Measurements from ENCODE around the gene ATG4D.

The ATG4D gene

GRCh38 chr19:10510301-10510802 lies 33.4 kb upstream of the ATG4D start:
- no peak overlapping the region for H3K4me3 ChIP-seq (ENCODE audit: low read length)
- H3K9ac ChIP-seq (ENCODE audit: low read depth, low read length): no peak overlapping the region
- H3K9me3 ChIP-seq (replicated peaks; ENCODE audit: low read length): no peaks in the 10 kb centered on the region
- H3K36me3 ChIP-seq (ENCODE audit: insufficient read depth, low read length): no peaks in the 10 kb centered on the region
- no peaks in the 10 kb centered on the region for H3K4me1 ChIP-seq (ENCODE audit: control insufficient read depth, insufficient read depth, low read length)
- H3K4me2 ChIP-seq (ENCODE audit: low read length): no peak overlapping the region
- peaks cover 37% of the 10 kb centered on the region for H3K27me3 ChIP-seq (ENCODE audit: control insufficient read depth, insufficient read depth, low read length)

- Histone ChIP-seq H3K4me1 (ENCODE audit: control insufficient read depth, insufficient read depth, low read length) (peaks cover 14% of the 10 kb centered on the region), H3K9ac (ENCODE audit: low read depth, low read length) (no peak overlapping the region), H3K9me3 (replicated peaks; ENCODE audit: low read length) (no peaks in the 10 kb centered on the region), H3K27me3 (ENCODE audit: control insufficient read depth, insufficient read depth, low read length) (peaks cover 48% of the 10 kb centered on the region), H3K4me3 (ENCODE audit: low read length) (no peak overlapping the region), H3K36me3 (ENCODE audit: insufficient read depth, low read length) (no peaks in the 10 kb centered on the region), H3K4me2 (ENCODE audit: low read length) (no peak overlapping the region)
Observed at GRCh38 chr19:10513223-10513622, 30.5 kb upstream of the ATG4D start.

GRCh38 chr19:10514211-10515145 lies 29.2 kb upstream of the ATG4D start:
- Histone ChIP-seq H3K36me3 (ENCODE audit: insufficient read depth, low read length) (no peaks in the 10 kb centered on the region), H3K4me2 (ENCODE audit: low read length) (no peak overlapping the region), H3K9me3 (replicated peaks; ENCODE audit: low read length) (no peaks in the 10 kb centered on the region), H3K27me3 (ENCODE audit: control insufficient read depth, insufficient read depth, low read length) (peaks cover 59% of the 10 kb centered on the region), H3K4me3 (ENCODE audit: low read length) (no peak overlapping the region), H3K4me1 (ENCODE audit: control insufficient read depth, insufficient read depth, low read length) (peaks cover 19% of the 10 kb centered on the region), H3K9ac (ENCODE audit: low read depth, low read length) (no peak overlapping the region)

- peaks cover 55% of the 10 kb centered on the region for H3K27me3 ChIP-seq (ENCODE audit: control insufficient read depth, insufficient read depth, low read length)
- no peak overlapping the region for H3K4me3 ChIP-seq (ENCODE audit: low read length)
- H3K4me1 ChIP-seq (ENCODE audit: control insufficient read depth, insufficient read depth, low read length): peaks cover 19% of the 10 kb centered on the region
Observed at GRCh38 chr19:10516064-10516385, 27.7 kb upstream of the ATG4D start.

GRCh38 chr19:10516671-10517286 lies 26.9 kb upstream of the ATG4D start:
- Histone ChIP-seq H3K27me3 (ENCODE audit: control insufficient read depth, insufficient read depth, low read length) (peaks cover 57% of the 10 kb centered on the region), H3K9ac (ENCODE audit: low read depth, low read length) (no peak overlapping the region), H3K4me3 (ENCODE audit: low read length) (peak overlapping the region; percentile 59)

More at GRCh38 chr19:10516064-10516385, 27.7 kb upstream of the ATG4D start:
- Histone ChIP-seq H3K9ac (ENCODE audit: low read depth, low read length) (no peak overlapping the region), H3K4me2 (ENCODE audit: low read length) (no peak overlapping the region), H3K36me3 (ENCODE audit: insufficient read depth, low read length) (no peaks in the 10 kb centered on the region), H3K9me3 (replicated peaks; ENCODE audit: low read length) (no peaks in the 10 kb centered on the region)

GRCh38 chr19:10517361-10517759 lies 26.3 kb upstream of the ATG4D start, which contains the start of gene S1PR5:
TSS of gene S1PR5 (minus strand) at chr19:10517447. CDS start at chr19:10515011, 2,436 bp downstream.
- Histone ChIP-seq H3K9ac (ENCODE audit: low read depth, low read length) (no peak within 1 kb of the TSS), H3K36me3 (ENCODE audit: insufficient read depth, low read length) (no peaks in the 10 kb centered on the region), H3K4me2 (ENCODE audit: low read length) (peak within 1 kb of the TSS; percentile 72), H3K27me3 (ENCODE audit: control insufficient read depth, insufficient read depth, low read length) (peaks cover 57% of the 10 kb centered on the region), H3K4me1 (ENCODE audit: control insufficient read depth, insufficient read depth, low read length) (peaks cover 19% of the 10 kb centered on the region), H3K4me3 (ENCODE audit: low read length) (peak within 1 kb of the TSS; percentile 59), H3K9me3 (replicated peaks; ENCODE audit: low read length) (no peaks in the 10 kb centered on the region)

More at GRCh38 chr19:10516671-10517286, 26.9 kb upstream of the ATG4D start:
- Histone ChIP-seq H3K36me3 (ENCODE audit: insufficient read depth, low read length) (no peaks in the 10 kb centered on the region), H3K4me1 (ENCODE audit: control insufficient read depth, insufficient read depth, low read length) (peaks cover 19% of the 10 kb centered on the region), H3K9me3 (replicated peaks; ENCODE audit: low read length) (no peaks in the 10 kb centered on the region), H3K4me2 (ENCODE audit: low read length) (peak overlapping the region; percentile 72)

- H3K4me3 ChIP-seq (ENCODE audit: low read length): peak overlapping the region; percentile 59
- peaks cover 55% of the 10 kb centered on the region for H3K27me3 ChIP-seq (ENCODE audit: control insufficient read depth, insufficient read depth, low read length)
Observed at GRCh38 chr19:10517760-10518443, 25.8 kb upstream of the ATG4D start.

GRCh38 chr19:10518444-10519361 lies 25.0 kb upstream of the ATG4D start:
- H3K36me3 ChIP-seq (ENCODE audit: insufficient read depth, low read length): no peaks in the 10 kb centered on the region
- H3K27me3 ChIP-seq (ENCODE audit: control insufficient read depth, insufficient read depth, low read length): peaks cover 52% of the 10 kb centered on the region
- H3K4me2 ChIP-seq (ENCODE audit: low read length): peak overlapping the region; percentile 72
- no peaks in the 10 kb centered on the region for H3K9me3 ChIP-seq (replicated peaks; ENCODE audit: low read length)
- no peak overlapping the region for H3K9ac ChIP-seq (ENCODE audit: low read depth, low read length)
- peaks cover 19% of the 10 kb centered on the region for H3K4me1 ChIP-seq (ENCODE audit: control insufficient read depth, insufficient read depth, low read length)
- no peak overlapping the region for H3K4me3 ChIP-seq (ENCODE audit: low read length)

More at GRCh38 chr19:10517760-10518443, 25.8 kb upstream of the ATG4D start:
- no peaks in the 10 kb centered on the region for H3K36me3 ChIP-seq (ENCODE audit: insufficient read depth, low read length)
- peak overlapping the region; percentile 72 for H3K4me2 ChIP-seq (ENCODE audit: low read length)
- no peak overlapping the region for H3K9ac ChIP-seq (ENCODE audit: low read depth, low read length)
- peaks cover 19% of the 10 kb centered on the region for H3K4me1 ChIP-seq (ENCODE audit: control insufficient read depth, insufficient read depth, low read length)
- no peaks in the 10 kb centered on the region for H3K9me3 ChIP-seq (replicated peaks; ENCODE audit: low read length)

- peaks cover 19% of the 10 kb centered on the region for H3K4me1 ChIP-seq (ENCODE audit: control insufficient read depth, insufficient read depth, low read length)
- no peaks in the 10 kb centered on the region for H3K36me3 ChIP-seq (ENCODE audit: insufficient read depth, low read length)
- H3K4me2 ChIP-seq (ENCODE audit: low read length): no peak overlapping the region
- peaks cover 51% of the 10 kb centered on the region for H3K27me3 ChIP-seq (ENCODE audit: control insufficient read depth, insufficient read depth, low read length)
- no peak overlapping the region for H3K4me3 ChIP-seq (ENCODE audit: low read length)
- H3K9me3 ChIP-seq (replicated peaks; ENCODE audit: low read length): no peaks in the 10 kb centered on the region
- H3K9ac ChIP-seq (ENCODE audit: low read depth, low read length): no peak overlapping the region
Observed at GRCh38 chr19:10519421-10519820, 24.3 kb upstream of the ATG4D start.

GRCh38 chr19:10520652-10521318 lies 22.9 kb upstream of the ATG4D start:
- Histone ChIP-seq H3K36me3 (ENCODE audit: insufficient read depth, low read length) (no peaks in the 10 kb centered on the region), H3K4me3 (ENCODE audit: low read length) (no peak overlapping the region), H3K9me3 (replicated peaks; ENCODE audit: low read length) (no peaks in the 10 kb centered on the region), H3K4me2 (ENCODE audit: low read length) (no peak overlapping the region), H3K9ac (ENCODE audit: low read depth, low read length) (no peak overlapping the region), H3K4me1 (ENCODE audit: control insufficient read depth, insufficient read depth, low read length) (peaks cover 19% of the 10 kb centered on the region), H3K27me3 (ENCODE audit: control insufficient read depth, insufficient read depth, low read length) (peaks cover 37% of the 10 kb centered on the region)
